Right lobe of liver (tissue), 4 donors: ENCODE data around the gene NCMAP.

Experiments used
- POLR2A ChIP-seq: fragments of 450-650 bp; IDR thresholded peaks from one replicate; pipeline ENCODE4 v1.6.1; 2017; ENCODE audit warnings: antibody characterized with exemption, mild to moderate bottlenecking
- TF ChIP-seq, protein P1 (sequence below), 4 donors: fragments of 200-600 bp in 3 of 4; fragments of 450-650 bp in 1 of 4; IDR thresholded peaks; one replicate each; pipeline versions ENCODE4 v1.5.1 to v1.8.0; 2016 to 2022; ENCODE audit warnings: antibody characterized with exemption in 4 of 4, mild to moderate bottlenecking in 2 of 4
- donor health status: DM: no; HTN: no; CAD: no.
- donor health status: DM: no; HTN: no; CAD: no.
- donor health status: DM: no; HTN: yes; CAD: no.

DNA sequence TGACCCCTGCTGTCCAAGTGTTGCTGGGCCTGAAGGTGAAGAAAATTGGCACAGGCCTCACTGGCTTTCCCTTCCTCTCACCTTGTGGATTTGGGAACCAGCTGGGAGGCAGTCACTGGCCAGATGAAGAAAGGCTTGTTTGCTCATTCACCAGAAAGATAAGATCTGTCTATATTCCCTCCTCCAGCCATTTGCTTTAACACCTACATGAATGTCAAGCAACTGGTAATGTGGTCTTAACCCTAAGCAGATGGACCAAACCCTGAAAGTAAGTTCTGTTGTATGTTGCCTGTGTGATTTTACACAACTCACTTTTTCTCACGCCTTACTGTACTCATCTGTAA lies 76.9 kb downstream of the NCMAP start:
- TF ChIP-seq, protein P1, sequence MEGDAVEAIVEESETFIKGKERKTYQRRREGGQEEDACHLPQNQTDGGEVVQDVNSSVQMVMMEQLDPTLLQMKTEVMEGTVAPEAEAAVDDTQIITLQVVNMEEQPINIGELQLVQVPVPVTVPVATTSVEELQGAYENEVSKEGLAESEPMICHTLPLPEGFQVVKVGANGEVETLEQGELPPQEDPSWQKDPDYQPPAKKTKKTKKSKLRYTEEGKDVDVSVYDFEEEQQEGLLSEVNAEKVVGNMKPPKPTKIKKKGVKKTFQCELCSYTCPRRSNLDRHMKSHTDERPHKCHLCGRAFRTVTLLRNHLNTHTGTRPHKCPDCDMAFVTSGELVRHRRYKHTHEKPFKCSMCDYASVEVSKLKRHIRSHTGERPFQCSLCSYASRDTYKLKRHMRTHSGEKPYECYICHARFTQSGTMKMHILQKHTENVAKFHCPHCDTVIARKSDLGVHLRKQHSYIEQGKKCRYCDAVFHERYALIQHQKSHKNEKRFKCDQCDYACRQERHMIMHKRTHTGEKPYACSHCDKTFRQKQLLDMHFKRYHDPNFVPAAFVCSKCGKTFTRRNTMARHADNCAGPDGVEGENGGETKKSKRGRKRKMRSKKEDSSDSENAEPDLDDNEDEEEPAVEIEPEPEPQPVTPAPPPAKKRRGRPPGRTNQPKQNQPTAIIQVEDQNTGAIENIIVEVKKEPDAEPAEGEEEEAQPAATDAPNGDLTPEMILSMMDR (IDR thresholded peaks at IDR 0.05), result no peak
- TF ChIP-seq POLR2A, result no peak
